Uterus (tissue), 4 donors: Measurements from ENCODE around the gene SPCS1. TPM values are rescaled to one million over a fixed set of nuclear protein-coding genes. Genes with fewer than 3 reads are reported as not detected.

Source experiments
- DNase-seq, 2 donors: peaks; one replicate each; pipeline ENCODE4 v3.0.0-alpha.2; 2019 to 2020
- H3K27ac ChIP-seq, 2 donors: fragments of 200-600 bp; sonication (generic); 1 replicate in 1 of 2; 2 replicates in 1 of 2; pipeline ENCODE4 v1.5.1; 2016 to 2018
- H3K27me3 ChIP-seq, 2 donors: fragments of 200-600 bp; sonication (generic); one replicate each; pipeline ENCODE4 v1.5.1; 2018 to 2019; ENCODE audit warnings: control low read depth in 1 of 2
- H3K36me3 ChIP-seq, 2 donors: fragments of 200-600 bp; sonication (generic); one replicate each; pipeline ENCODE4 v1.5.1; 2019; ENCODE audit warnings: control low read depth in 1 of 2
- H3K4me1 ChIP-seq, 2 donors: fragments of 200-600 bp; sonication (generic); one replicate each; pipeline ENCODE4 v1.5.1; 2018 to 2019; ENCODE audit warnings: control low read depth in 1 of 2
- H3K4me3 ChIP-seq, 2 donors: fragments of 200-600 bp; sonication (generic); 1 replicate in 1 of 2; 2 replicates in 1 of 2; pipeline ENCODE4 v1.5.1; 2018 to 2019; ENCODE audit warnings: mild to moderate bottlenecking in 1 of 2
- H3K9me3 ChIP-seq, 2 donors: fragments of 200-600 bp; sonication (generic); one replicate each; pipeline ENCODE4 v1.5.1; 2019; ENCODE audit warnings: control low read depth in 1 of 2
- POLR2A ChIP-seq, 2 donors: fragments of 450-650 bp; IDR thresholded peaks; one replicate each; pipeline ENCODE4 v1.6.1; 2016; ENCODE audit warnings: antibody characterized with exemption in 2 of 2, mild to moderate bottlenecking in 1 of 2, moderate library complexity in 1 of 2
- intact Hi-C: fragments of 100-400 bp; cut with DNase I; formaldehyde crosslinking; loops from one replicate; pipeline ENCODE4 v1.15.1; 2023; ENCODE audit warnings: low total_unique reads
- total RNA-seq, 4 donors: library from RNA; depleted of rRNA in 3 of 4; stranded (reverse); fragments of >200 nt in 3 of 4; gene quantifications; one replicate each; pipeline versions ENCODE4 v1.1.0 to v1.2.4, GENCODE V29; 2014 to 2023
- TF ChIP-seq, protein P1 (sequence below), 4 experiments: fragments of 200-600 bp in 2 of 4; fragments of 450-650 bp in 2 of 4; sonication (generic) in 2 of 4; IDR thresholded peaks; one replicate each; pipeline ENCODE4 v1.5.1; 2016 to 2019; ENCODE audit warnings: antibody characterized with exemption in 4 of 4, mild to moderate bottlenecking in 2 of 4, moderate library complexity in 1 of 4
- donor health status: DM: yes; HTN: yes; CAD: no.

Gene SPCS1
- total RNA-seq, 4 donors from 2014 or later: 9.0 to 67.4 (median 59.1) TPM

DNA sequence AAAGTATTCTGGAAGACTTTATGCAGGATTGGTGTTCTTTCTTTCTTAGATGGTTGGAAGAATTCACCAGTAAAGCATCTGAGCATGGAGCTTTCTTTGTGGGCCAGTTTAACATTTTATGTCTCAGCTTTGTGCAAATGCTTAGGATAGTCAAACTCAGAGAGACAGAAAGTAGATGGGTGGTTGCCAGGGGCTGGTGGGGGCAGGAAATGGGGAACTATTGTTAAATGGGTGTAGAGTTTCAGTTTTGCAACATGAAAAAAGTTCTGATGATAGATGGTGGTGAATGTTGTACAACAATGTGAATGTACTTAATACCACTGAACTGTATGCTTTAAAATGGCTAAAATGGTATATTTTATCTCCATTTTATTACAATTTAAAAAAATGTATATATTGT is 24.8 kb downstream of the SPCS1 start:
- Histone ChIP-seq H3K4me1 (no peaks in the 10 kb centered on the region), H3K27me3 (no peaks in the 10 kb centered on the region), H3K4me3 (no peak overlapping the region), H3K9me3 (no peaks in the 10 kb centered on the region), H3K36me3 (no peaks in the 10 kb centered on the region), H3K27ac (no peak overlapping the region)
- no peak for DNase-seq
- TF ChIP-seq, protein P1, sequence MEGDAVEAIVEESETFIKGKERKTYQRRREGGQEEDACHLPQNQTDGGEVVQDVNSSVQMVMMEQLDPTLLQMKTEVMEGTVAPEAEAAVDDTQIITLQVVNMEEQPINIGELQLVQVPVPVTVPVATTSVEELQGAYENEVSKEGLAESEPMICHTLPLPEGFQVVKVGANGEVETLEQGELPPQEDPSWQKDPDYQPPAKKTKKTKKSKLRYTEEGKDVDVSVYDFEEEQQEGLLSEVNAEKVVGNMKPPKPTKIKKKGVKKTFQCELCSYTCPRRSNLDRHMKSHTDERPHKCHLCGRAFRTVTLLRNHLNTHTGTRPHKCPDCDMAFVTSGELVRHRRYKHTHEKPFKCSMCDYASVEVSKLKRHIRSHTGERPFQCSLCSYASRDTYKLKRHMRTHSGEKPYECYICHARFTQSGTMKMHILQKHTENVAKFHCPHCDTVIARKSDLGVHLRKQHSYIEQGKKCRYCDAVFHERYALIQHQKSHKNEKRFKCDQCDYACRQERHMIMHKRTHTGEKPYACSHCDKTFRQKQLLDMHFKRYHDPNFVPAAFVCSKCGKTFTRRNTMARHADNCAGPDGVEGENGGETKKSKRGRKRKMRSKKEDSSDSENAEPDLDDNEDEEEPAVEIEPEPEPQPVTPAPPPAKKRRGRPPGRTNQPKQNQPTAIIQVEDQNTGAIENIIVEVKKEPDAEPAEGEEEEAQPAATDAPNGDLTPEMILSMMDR (IDR thresholded peaks at IDR 0.05): no peak
- no peak for TF ChIP-seq POLR2A (IDR thresholded peaks at IDR 0.05)
- intact Hi-C loops: no loop called here

DNA sequence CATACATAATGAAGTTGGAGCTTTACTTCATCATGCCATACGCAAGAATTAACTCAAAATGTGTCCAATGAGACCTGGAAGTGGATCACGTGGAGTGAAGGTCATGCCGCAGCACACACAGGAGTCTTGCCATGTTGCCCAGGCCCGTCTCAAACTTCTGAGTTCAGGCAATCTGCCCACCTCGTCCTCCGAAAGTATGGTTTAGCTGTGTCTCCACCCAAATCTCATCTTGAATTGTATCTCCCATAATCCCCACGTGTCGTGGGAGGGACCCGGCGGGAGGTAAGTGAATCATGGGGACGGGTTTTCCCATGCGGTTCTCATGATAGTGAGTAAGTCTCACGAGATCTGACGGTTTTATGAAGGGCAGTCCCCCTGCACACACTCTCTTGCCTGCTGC is 25.7 kb downstream of the SPCS1 start:
- no peaks in the 10 kb centered on the region for H3K4me1 ChIP-seq
- intact Hi-C loops: no loop called here
- H3K27me3 ChIP-seq: no peaks in the 10 kb centered on the region
- TF ChIP-seq, protein P1 (IDR thresholded peaks at IDR 0.05): no peak
- no peak for TF ChIP-seq POLR2A (IDR thresholded peaks at IDR 0.05)
- no peak overlapping the region for H3K4me3 ChIP-seq
- H3K27ac ChIP-seq: no peak overlapping the region
- H3K9me3 ChIP-seq: no peaks in the 10 kb centered on the region
- no peaks in the 10 kb centered on the region for H3K36me3 ChIP-seq
- DNase-seq: no peak

GRCh38 chr3:52733256-52733891 is 27.5 kb downstream of the SPCS1 start:
- no peak for DNase-seq
- H3K27me3 ChIP-seq: no peaks in the 10 kb centered on the region
- H3K9me3 ChIP-seq: no peaks in the 10 kb centered on the region
- intact Hi-C loops: no loop called here
- TF ChIP-seq, protein P1 (IDR thresholded peaks at IDR 0.05): no peak
- H3K27ac ChIP-seq: no peak overlapping the region
- H3K36me3 ChIP-seq: no peaks in the 10 kb centered on the region
- H3K4me1 ChIP-seq: no peaks in the 10 kb centered on the region
- H3K4me3 ChIP-seq: no peak overlapping the region

DNA sequence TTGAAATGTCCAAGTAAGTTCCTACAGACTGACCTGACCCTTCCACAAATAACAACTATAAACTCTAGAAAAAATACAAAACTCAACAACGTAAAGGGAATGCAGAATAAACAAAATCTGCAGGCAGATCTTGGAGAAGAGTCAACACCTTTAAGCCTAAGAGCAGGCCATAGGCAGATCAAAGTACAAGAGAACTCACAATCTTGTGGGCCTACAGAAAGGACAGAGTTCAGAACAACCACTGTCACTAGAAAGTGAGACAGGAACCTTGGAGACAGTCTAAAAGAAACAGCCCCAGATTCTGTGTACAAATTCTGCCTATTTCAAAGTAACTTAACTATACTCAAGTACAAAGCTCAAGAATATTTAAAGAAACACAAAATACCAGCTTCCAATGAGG is 33.8 kb downstream of the SPCS1 start:
- intact Hi-C loops: no loop called here
- Histone ChIP-seq H3K27ac (no peak overlapping the region), H3K4me1 (no peaks in the 10 kb centered on the region), H3K4me3 (no peak overlapping the region), H3K27me3 (no peaks in the 10 kb centered on the region), H3K36me3 (no peaks in the 10 kb centered on the region), H3K9me3 (no peaks in the 10 kb centered on the region)
- TF ChIP-seq, protein P1 (IDR thresholded peaks at IDR 0.05): no peak
- no peak for TF ChIP-seq POLR2A (IDR thresholded peaks at IDR 0.05)
- no peak for DNase-seq

- TF ChIP-seq, protein P1 (IDR thresholded peaks at IDR 0.05): peak in 3 of 4 experiments; percentile 7 to 50 (median 28)
- TF ChIP-seq POLR2A (IDR thresholded peaks at IDR 0.05): no peak
- Histone ChIP-seq H3K27ac (no peak overlapping the region), H3K36me3 (no peaks in the 10 kb centered on the region), H3K9me3 (no peaks in the 10 kb centered on the region), H3K4me1 (no peaks in the 10 kb centered on the region), H3K4me3 (no peak overlapping the region), H3K27me3 (no peaks in the 10 kb centered on the region)
- DNase-seq: no peak
- intact Hi-C loops: no loop called here
These were observed 36.6 kb downstream of the SPCS1 start for GRCh38 chr3:52742418-52743041.
